Measurements from ENCODE around the gene CITED1.

GRCh38 chrX:72265263-72265662, 40.5 kb downstream of the CITED1 start:
- TF ChIP-seq, protein P1, sequence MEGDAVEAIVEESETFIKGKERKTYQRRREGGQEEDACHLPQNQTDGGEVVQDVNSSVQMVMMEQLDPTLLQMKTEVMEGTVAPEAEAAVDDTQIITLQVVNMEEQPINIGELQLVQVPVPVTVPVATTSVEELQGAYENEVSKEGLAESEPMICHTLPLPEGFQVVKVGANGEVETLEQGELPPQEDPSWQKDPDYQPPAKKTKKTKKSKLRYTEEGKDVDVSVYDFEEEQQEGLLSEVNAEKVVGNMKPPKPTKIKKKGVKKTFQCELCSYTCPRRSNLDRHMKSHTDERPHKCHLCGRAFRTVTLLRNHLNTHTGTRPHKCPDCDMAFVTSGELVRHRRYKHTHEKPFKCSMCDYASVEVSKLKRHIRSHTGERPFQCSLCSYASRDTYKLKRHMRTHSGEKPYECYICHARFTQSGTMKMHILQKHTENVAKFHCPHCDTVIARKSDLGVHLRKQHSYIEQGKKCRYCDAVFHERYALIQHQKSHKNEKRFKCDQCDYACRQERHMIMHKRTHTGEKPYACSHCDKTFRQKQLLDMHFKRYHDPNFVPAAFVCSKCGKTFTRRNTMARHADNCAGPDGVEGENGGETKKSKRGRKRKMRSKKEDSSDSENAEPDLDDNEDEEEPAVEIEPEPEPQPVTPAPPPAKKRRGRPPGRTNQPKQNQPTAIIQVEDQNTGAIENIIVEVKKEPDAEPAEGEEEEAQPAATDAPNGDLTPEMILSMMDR (conservative IDR thresholded peaks at IDR 0.05 in 1 of 2, IDR thresholded peaks at IDR 0.05 in 1 of 2; ENCODE audit: extremely low read depth in 1 of 2, insufficient read depth in 1 of 2, low read depth in 1 of 2, low read length in 2 of 2), result no peak
- TF ChIP-seq EZH2 (IDR thresholded peaks at IDR 0.05; ENCODE audit: borderline replicate concordance, low read length), result no peak
